GM23338 (cell line): ENCODE results near the gene AASDHPPT.

ENCODE experiments used
- CREB1 ChIP-seq: fragments of 250-450 bp; sonication (Bioruptor Pico); IDR thresholded peaks from 2 replicates; pipeline ENCODE4 v1.5.0; 2020; ENCODE audit warnings: low read depth, mild to moderate bottlenecking, moderate library complexity
- CTCF ChIP-seq, 2 experiments: fragments of 200-600 bp in 1 of 2; sonication (generic) in 1 of 2; conservative IDR thresholded peaks; 2 replicates each; pipeline versions ENCODE4 v1.5.1 to v1.6.1; 2016 to 2017; ENCODE audit warnings: antibody characterized with exemption in 2 of 2, low read depth in 2 of 2, mild to moderate bottlenecking in 2 of 2, moderate library complexity in 1 of 2
- ETS1 ChIP-seq: IDR thresholded peaks from 2 replicates; pipeline ENCODE4 v1.6.1; 2016; ENCODE audit warnings: antibody characterized with exemption
- EZH2 ChIP-seq: fragments of 200-600 bp; sonication (generic); IDR thresholded peaks from one replicate; pipeline ENCODE4 v1.8.0; 2017; ENCODE audit warnings: antibody characterized with exemption, mild to moderate bottlenecking, low read depth; ENCODE audit not compliant: unreplicated experiment
- EZH2phosphoT487 ChIP-seq: fragments of 200-600 bp; sonication (generic); IDR thresholded peaks from one replicate; pipeline ENCODE4 v1.8.1; 2018; ENCODE audit warnings: antibody characterized with exemption; ENCODE audit not compliant: unreplicated experiment
- JUNB ChIP-seq: IDR thresholded peaks from one replicate; pipeline ENCODE4 v1.6.1; 2016; ENCODE audit warnings: antibody characterized with exemption; ENCODE audit not compliant: unreplicated experiment
- NANOG ChIP-seq: IDR thresholded peaks from 2 replicates; pipeline ENCODE4 v1.6.1; 2016; ENCODE audit warnings: antibody characterized with exemption, borderline replicate concordance
- POLR2AphosphoS5 ChIP-seq: IDR thresholded peaks from 2 replicates; pipeline ENCODE4 v1.6.1; 2016; ENCODE audit warnings: antibody characterized with exemption, low read depth
- REST ChIP-seq: IDR thresholded peaks from one replicate; pipeline ENCODE4 v1.6.1; 2018; ENCODE audit warnings: antibody characterized with exemption; ENCODE audit not compliant: unreplicated experiment
- STAT1 ChIP-seq: IDR thresholded peaks from one replicate; pipeline ENCODE4 v1.6.1; 2016; ENCODE audit warnings: antibody characterized with exemption; ENCODE audit not compliant: unreplicated experiment
- ZNF114 ChIP-seq: fragments of 250-450 bp; sonication (Bioruptor Pico); IDR thresholded peaks from 2 replicates; pipeline ENCODE4 v1.5.0; 2020; ENCODE audit warnings: mild to moderate bottlenecking, moderate library complexity
- ZNF331 ChIP-seq: fragments of 250-450 bp; sonication (Bioruptor Pico); IDR thresholded peaks from 2 replicates; pipeline ENCODE4 v1.5.0; 2020; ENCODE audit warnings: low read depth, mild to moderate bottlenecking, moderate library complexity

GRCh38 chr11:106032861-106033260, 44.6 kb upstream of the AASDHPPT start:
- no peak for TF ChIP-seq CTCF (conservative IDR thresholded peaks at IDR 0.05; ENCODE audit: low read depth in 2 of 2)
- no peak for TF ChIP-seq EZH2phosphoT487
- TF ChIP-seq POLR2AphosphoS5 = no peak
- TF ChIP-seq REST = no peak
- no peak for TF ChIP-seq EZH2
- no peak for TF ChIP-seq CREB1 (CRISPR knock-in tag)
- no peak for TF ChIP-seq ETS1
- TF ChIP-seq JUNB = no peak
- TF ChIP-seq ZNF331 (CRISPR knock-in tag) = no peak
- no peak for TF ChIP-seq ZNF114
- no peak for TF ChIP-seq NANOG
- no peak for TF ChIP-seq STAT1
